SKM-1 treated with dmso at 0.1 percent for 144 hours (cell line): ENCODE results near the gene BPIFB3.
"Not testable (repeated sequence)": the region's sequence is repeated elsewhere in the genome, so short reads cannot be mapped to it uniquely, and the experiment has no call there.

Experiments used
- DNase-seq: peaks from one replicate; lab custom pipeline; 2025; ENCODE audit not compliant: unreplicated experiment; lab: John Stamatoyannopoulos, UW

Gene BPIFB3

DNA sequence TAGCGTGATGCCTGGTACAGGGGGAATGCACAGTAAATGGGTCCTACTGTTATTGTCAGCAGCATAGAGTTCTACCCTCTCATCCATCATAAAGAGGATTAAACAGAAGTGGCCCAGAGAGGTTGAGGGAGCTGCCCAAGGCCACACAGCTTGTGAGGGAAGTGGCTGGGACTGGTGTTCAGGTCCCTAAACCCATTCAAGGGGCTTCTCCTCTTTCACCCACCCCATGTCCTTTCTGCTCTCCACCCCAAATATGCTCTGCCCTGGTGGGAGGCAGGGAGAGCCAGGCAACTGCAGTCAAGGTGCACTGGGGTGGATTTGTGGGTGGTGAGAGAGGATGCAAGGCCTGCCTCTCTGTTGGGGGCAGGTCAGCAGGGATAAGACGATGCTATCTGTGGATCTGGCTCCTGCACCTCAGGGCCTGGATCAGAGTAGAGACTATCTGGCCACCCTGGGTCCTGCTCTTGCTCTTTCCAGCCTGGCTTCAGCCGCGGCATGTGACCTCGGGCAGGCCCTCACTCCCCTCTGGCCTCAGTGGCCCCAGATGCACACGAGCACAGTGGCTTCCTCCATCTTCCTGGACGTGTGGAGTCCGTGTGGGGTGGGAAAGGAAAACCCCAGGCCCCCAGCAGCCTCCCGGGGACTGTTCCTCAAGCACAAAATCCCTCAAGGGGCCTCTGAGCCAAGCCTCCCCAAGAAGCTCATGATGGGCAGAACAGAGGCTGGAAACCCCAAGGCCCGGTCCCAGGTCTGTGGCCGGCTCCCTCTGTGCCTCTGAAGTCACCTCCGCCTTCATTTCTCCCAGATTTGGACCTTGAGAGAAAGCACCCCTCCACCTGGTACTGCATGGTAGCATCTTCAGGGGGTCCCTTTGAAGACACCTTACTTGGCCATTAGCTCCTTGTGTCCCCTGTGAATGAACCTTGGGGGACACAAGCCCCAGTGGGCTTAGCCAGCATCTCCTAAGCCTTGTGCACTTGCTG is 25.6 kb upstream of the BPIFB3 start:
- no peak for DNase-seq

DNA sequence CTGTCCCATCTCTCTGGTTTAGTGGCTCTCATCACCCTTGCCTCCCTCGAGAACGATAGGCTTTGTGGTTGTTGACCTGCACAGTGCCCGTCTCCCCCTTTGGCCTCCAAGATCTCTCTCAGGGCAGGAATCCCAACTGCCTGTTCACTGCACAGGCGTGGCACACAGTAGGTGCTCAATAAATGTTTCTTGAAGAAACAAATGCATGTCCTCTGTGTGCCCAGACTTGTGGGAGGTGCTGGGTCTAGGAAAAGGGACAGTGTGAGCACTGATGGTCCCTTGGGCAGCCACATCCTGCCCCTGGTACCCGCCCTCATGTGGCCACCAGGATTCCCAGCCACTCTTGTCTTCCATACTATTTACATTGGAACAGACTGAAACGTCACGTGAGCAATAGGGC is 24.8 kb upstream of the BPIFB3 start:
- DNase-seq, result no peak

DNA sequence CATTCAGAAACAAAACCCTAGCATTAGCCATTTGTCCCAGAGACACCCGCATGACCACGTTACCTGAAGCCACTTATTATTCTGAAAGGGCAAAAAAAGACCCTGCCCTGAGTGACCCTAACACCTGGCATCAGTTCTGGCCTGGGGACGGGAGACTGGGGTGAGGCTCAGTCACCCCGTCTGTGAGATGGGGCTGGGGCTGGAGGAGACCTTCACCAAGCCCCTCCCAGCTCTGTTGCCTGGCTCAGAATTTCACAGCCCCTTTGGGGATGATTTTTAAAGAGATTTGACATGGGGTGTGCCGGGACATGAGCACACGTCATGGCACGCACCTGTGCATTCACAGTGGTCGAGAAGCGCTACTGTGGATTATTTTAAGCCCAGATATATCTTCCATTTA is 23.6 kb upstream of the BPIFB3 start:
- no peak for DNase-seq

DNA sequence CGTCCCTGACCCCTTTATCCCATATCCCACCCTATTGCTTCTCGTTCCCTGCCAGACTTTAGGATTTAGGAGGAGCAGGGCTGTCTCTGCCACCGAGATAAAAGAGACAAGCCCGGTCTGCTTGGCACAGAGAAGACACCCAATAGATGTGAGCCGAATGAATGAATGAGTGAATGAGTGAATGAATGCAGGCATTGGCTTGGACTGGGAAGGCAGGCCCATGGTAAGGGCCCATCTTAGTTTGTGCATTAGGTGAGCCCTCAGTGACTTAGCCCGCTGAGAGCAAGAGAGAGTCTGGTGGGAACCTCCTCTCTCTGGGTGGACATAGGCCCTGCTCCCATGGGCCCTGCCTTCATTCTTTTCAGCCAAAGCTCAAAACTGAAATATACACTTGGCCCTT is 23.1 kb upstream of the BPIFB3 start:
- DNase-seq, result no peak

DNA sequence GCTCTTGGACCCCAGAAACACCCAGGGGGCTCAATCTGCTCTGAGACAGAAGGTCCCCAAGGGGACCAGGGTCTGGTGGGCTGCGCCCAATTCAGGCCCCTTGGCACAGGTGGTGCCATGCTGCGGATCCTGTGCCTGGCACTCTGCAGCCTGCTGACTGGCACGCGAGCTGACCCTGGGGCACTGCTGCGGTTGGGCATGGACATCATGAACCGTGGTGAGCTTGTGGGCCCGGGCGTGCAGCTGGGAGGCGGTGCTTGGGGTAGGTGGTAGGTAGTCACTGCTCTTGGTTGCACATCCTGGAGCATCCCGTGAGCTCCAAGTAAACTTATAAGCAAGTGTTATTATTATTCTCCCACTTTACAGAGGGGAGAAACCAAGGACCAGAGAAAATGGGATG is 22.2 kb upstream of the BPIFB3 start, which contains the start of gene BPIFB6:
Gene BPIFB6 (plus strand): TSS at position 118 of the 400 bp plus-strand sequence. CDS start 0 bp downstream, at position 118.
- no peak for DNase-seq

DNA sequence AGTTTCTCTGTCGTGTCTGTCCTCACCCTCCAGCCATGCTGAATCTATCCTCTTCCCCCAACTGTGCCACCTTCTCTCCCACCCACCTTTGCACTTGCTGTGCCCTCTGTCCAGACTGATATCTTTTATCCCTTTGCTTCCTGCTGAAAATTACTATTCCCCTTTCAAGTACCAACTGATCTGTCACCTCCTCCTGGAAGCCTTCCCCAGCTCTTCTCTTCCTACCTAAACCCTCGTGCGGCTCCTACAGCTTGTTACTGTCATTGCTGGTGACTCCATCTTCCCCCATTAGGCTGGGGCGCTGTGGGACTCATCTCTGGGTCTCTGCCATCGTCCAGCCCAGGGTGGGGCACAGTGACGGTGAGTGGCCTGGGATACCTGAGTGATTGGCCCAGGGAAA is 21.1 kb upstream of the BPIFB3 start:
- DNase-seq, result no peak

DNA sequence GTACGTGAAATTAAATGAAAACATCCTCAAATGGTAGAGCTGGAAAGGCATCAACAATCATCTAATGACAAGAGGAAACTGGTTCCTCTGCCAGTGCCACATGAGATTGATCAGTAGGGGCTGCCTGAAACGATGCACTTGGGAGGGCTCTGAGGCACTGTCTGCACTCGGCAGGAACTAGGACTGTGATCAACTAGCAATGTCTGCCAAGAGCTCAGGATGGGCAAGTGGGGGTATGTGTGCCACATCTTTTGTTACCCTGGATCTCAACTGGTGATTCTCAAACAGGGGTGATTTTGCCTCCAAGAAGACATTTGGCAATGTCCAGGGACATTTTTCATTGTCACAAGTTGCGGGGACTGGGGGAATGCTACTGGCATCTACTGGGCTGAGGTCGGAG is 20.3 kb upstream of the BPIFB3 start:
- DNase-seq, result no peak

DNA sequence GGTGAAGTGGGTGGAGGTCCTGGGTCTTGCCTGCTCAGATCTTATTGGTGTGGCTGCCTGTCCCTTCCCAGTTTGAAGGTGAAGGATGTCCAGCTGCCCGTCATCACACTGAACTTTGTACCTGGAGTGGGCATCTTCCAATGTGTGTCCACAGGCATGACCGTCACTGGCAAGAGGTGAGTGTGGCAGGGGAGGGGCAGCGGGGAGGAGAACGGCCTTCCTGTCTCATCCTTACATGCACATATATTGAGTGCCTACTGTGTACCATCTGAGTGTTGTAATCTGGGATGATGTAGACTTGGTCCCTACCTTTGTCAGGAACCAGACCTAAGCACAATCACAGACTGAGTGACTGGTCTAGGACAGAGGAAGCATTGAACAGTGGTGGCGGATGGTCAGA is 19.6 kb upstream of the BPIFB3 start:
- no peak for DNase-seq

DNA sequence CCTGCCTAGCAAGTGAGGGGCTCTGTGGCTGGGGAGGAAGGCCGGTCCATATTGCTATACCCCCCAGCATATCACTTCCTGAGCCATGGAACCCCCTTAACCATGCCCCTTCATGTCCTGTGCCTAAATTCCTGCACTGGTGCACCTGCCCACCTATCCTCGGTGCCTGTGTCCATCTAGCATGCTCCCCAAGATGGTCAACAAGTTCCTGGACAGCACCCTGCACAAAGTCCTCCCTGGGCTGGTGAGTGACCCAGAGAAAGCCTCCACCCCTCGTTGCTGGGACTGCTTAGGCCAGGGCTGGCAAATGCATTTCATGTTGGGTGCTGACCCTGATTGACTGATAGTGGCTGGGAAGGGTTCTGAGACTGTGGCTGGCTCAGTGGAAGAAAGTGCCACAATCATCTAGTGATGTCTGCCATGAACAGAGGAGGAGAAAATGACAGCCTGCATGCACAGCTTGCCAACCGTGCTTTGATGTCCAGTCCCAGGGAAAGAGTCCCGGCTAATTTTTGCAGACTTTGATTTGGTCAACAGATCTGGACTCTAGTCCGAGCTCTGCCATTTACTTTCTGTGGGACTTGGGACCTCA is 18.7 kb upstream of the BPIFB3 start:
- DNase-seq, result no peak

DNA sequence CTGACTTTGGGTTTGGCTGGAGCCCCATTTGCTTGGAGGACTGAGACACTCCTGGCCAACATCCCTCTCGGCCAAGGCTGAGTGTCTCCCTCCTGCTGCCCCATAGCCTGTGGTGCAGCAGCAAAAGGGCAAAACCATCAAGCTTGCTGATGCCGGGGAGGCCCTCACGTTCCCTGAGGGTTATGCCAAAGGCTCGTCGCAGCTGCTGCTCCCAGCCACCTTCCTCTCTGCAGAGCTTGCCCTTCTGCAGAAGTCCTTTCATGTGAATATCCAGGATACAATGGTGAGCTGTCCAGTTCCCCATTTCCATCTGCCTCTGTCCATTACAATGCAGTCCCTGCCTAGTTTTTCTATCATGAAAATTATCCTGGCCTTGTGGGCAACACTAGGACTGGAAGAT is 16.2 kb upstream of the BPIFB3 start:
- no peak for DNase-seq

DNA sequence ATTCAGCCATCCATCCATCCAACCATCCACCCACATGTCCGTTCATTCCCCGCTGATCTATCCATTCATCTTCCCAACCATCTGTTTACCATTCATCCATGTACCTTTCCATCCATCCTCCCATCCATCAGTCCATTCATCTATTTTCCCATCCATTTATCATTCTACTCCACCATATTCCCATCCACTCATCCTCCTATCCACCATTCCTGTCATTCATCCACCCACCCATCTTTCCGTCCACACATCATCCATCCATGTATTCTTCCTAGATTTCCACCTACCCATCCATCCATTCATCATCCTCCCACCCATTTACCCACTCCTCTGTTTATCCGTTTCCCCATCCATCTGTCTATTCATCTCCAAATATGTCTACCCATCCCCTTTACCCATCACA is 15.5 kb upstream of the BPIFB3 start:
- no peak for DNase-seq

DNA sequence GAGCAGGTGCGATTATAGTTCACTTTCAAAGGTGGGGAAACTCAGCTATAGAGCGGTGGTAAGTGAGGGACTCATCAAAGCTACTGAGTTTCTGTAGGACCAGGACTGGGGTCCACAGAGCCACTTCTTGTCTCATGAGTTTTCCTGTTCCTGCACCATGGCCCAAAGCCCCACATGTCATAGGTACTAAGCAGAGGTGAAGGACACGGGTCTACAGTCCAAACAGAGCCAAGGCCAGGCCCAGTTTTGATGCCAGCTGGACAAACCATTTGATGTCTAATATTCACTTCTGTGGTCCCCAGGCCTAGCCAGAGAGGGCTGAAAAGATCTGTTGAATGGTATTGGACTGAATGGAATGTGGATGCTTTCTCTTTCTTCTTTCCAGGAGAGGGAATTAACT is 11.3 kb upstream of the BPIFB3 start:
- DNase-seq, result no peak

DNA sequence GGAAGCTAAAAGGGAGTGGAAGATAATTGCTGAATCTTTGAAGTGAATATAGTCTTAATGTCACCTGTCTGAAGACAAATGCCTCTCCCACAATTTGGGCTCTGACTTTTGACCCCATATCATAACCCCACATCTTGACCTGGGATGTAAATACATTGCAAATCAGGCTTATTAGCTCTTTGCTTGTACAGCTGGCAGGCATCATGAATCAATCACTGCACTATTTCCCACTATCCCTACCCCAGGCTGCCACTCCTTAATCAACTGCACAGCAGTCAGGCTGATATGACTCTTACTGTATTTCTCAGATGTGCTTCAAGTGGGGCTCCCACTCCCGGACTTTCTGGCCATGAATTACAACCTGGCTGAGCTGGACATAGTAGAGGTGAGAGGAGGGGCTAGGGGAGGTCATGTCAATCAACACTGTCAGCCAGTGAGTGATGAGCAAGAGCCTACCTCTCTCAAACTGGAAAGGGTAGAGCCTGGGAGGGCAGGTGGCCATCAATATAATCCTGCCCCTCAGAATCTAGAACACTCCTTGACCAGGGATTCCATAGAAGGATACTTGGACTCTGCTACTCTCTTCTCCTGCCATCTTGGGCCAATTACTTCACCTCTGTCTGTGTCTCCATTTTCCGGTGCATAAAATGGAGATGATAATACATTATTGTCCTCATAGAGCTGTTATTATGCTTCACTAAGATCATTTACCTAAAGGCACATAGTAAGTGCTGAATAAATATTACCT is 10.5 kb upstream of the BPIFB3 start:
- DNase-seq, result no peak

DNA sequence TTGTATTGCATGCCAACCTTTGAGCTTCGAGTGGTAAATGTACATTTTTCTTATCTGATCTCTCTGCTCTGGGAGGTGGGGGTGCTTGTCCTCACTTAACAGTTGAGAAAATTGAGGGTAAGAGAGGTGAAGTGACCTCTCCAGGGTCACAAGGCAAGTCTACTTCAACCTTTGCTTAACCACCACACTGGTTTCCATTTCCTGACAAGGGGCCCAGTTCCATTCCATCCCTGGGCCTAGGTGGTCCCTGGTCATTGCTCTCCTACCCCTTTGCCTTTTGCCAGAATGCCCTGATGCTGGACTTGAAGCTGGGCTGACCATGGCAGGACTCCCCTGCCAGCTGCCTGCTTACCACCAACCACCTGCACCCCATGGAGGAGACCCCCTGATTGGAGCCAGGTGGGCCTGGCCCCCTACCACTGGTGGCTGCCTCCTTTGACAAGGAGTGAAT is 9.9 kb upstream of the BPIFB3 start:
- no peak for DNase-seq

DNA sequence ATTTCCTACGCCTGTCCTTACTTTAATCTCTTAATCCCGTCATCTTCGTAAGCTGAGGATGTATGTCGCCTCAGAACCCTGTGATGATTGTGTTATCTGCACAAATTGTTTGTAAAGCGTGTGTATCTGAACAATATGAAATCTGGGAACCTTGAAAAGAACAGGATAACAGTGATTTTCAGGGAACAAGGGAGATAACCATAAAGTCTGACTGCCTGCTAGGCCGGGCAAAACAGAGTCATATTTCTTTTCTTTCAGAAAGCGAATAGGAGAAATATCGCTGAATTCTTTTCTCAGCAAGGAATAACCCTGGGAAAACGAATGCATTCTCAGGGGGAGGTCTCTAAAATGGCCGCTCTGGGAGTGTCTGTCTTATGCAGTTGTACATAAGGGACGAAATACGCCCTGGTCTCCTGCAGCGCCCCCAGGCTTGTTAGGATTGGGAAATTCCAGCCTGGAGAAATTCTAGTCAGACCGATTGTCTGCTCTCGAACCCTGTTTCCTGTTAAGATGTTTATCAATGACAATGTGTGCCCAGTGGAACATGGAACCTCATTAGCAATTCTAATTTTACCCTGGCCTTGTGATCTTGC is 8.5 kb upstream of the BPIFB3 start:
- DNase-seq, result not testable (repeated sequence)

DNA sequence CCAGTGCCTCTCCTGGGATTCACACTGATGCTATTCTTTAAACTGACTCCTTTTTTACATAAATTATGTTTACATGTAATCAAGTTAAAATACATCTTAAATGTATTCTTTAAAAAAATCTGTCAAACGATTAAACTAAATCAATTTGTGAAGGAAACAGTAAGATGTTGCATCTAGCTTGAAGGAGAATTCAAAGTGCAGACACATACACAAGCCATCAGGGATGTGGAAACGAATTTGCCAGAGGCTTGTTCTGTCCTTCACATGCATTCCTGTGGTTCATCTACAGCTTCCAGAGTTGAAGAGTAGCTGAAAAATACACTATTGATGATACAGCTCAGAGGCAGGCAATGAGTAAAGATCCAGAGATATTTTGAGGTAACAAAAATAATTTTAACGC is 7.3 kb upstream of the BPIFB3 start:
- no peak for DNase-seq

DNA sequence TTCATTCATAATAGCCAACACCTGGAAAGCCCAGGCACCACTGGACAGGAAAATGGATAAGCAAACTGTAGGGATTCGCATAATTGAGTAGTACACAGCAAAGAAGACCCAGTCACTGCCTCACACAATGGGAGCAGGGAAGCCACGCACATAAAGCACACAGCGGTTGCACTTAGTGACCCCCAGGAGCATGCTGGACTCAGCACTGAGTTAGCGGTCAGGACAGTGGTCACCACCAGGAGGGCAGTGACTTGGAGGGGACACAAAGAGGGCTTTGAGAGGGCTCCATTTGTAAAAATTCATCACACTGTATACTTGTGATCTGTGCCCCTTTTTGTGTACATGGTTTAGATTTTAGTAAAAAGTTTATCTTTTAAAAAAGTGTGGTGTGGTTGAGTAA is 2.4 kb upstream of the BPIFB3 start:
- DNase-seq, result no peak

DNA sequence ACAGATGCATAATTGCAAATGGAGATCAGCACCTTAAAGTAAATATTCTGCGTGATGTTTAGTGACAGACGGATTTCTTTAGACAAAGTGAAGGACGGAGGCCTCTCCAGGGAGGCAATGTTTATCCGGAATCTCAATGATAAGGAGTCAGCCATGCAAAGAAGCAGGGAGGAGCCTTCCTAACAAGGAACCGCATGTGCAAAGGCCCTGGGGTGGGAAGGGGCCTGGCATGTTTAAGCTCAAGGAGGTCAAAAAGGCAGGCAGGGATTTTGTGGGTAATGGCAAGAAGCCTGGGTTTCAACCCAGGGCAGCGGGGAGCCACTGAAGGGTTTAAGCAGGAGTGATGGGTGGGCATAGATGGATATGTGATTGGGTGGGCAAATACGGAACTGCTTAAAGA is 678 bp downstream of the BPIFB3 start:
- DNase-seq, result no peak

DNA sequence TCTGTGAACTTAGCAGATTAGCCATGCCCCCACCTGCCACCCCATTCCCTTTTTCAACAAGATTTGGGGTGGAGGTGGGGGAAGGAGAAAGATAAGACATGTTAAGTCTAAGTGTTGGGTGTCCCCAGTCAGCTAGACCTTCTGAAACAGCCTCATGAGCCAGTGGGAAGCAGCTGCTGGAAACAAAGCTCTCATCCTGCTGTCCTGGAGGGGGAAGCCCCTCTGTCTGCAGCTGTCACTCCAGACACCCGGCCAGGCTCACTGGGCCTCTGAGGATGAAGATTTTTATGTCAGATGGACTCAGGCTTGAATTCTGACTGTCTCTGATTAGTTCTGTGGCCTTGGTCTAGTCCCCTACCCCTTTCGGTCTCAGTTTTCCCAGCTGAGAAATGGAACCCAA is 1.1 kb downstream of the BPIFB3 start:
- DNase-seq, result no peak

DNA sequence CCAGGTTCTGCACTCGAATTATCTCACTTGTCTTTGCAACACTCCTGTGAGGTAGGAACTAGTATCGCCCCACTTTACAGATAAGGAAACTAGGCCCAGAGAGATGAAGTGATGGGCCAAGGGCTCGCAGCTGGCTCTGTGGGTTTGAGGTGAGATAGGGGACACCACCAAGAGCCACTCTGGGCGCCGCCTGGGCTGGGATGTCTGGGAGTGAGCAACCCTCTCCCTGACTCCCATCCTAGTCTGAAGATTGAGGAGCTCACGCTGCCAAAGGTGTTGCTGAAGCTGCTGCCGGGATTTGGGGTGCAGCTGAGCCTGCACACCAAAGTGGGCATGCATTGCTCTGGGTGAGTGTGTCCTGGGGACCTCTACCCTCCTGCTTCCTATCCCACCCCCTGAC is 5.4 kb downstream of the BPIFB3 start:
- no peak for DNase-seq

DNA sequence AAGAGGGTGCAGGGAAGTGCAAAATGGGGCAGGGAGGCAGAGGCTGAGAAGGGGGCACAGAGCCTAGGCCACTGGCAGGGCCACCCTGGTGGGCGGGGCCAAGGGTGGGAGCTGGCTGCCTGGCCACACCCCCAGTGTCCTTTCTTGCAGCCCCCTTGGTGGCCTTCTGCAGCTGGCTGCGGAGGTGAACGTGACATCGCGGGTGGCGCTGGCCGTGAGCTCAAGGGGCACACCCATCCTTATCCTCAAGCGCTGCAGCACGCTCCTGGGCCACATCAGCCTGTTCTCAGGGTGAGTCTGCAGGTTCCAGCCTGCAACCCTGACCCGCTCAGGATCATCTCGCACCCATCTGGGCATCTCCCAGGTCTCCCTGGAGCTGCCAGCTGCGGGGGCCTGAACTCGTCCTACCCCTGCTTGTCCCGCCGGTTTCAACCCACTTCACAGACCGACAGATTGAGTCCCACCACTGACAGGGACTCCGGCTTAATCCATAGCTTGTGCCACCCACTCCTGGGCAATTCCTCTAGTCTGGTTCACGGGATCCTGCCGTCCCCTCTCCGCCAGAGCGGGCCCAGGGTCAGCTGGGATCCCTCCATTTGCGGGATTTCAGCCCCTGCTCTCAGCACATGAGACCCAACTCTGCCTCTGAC is 6.2 kb downstream of the BPIFB3 start:
- no peak for DNase-seq
